ENCODE results near the gene DEXI.

GRCh38 chr16:10938321-10938720 lies 3.9 kb downstream of the DEXI start:
- TF ChIP-seq POLR2AphosphoS5 (IDR thresholded peaks at IDR 0.05; ENCODE audit: low read depth, low read length) (peak; percentile 74), POLR2A (IDR thresholded peaks at IDR 0.05; ENCODE audit: low read depth, low read length) (peak; percentile 66), TAF1 (IDR thresholded peaks at IDR 0.05; ENCODE audit: low read depth, low read length) (no peak), POU2F2 (IDR thresholded peaks at IDR 0.05; ENCODE audit: low read depth, low read length) (peak; percentile 45; the same call in 1 of the 2 replicates), PAX5 (IDR thresholded peaks at IDR 0.05; ENCODE audit: insufficient read depth, low read length, severe bottlenecking) (no peak)

All from GM12891 (cell line).